Subcutaneous adipose tissue (tissue), 4 donors: ENCODE measurements around the gene TPST2. TPM values are rescaled to one million over a fixed set of nuclear protein-coding genes. Genes with fewer than 3 reads are reported as not detected.

Experiments
- total RNA-seq, 4 donors: library from RNA; depleted of rRNA; stranded (reverse); fragments of >200 nt; gene quantifications; one replicate each; pipeline ENCODE4 v1.1.0, GENCODE V29; 2016
- TF ChIP-seq, protein P1 (sequence below): fragments of 450-650 bp; IDR thresholded peaks from one replicate; pipeline ENCODE4 v1.5.1; 2016; ENCODE audit warnings: low read depth, mild to moderate bottlenecking, control low read depth, antibody characterized with exemption, moderate library complexity

The TPST2 gene
- total RNA-seq, 4 donors from 2014 or later: 39.1 to 74.6 (median 48.3) TPM

DNA sequence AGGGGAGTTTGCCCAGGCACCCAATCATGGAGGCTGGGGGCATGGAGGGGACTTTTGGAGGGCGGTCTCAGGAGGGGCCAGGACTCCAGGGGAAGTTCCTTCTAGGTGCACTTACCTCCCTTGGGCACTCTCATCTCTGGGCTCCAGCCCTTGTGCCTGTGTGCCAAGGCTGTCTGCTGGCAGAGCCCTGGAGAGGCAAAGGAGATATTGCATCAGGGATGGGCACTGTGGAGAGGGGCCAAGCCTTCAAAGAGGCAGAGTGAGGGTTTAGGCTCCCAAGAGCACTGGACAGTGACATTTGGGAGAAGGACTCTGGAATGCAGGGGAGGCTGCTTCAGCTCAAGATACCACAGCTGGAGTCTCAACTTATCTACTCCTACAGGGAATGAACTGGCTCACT lies 45.4 kb downstream of the TPST2 start:
- TF ChIP-seq, protein P1, sequence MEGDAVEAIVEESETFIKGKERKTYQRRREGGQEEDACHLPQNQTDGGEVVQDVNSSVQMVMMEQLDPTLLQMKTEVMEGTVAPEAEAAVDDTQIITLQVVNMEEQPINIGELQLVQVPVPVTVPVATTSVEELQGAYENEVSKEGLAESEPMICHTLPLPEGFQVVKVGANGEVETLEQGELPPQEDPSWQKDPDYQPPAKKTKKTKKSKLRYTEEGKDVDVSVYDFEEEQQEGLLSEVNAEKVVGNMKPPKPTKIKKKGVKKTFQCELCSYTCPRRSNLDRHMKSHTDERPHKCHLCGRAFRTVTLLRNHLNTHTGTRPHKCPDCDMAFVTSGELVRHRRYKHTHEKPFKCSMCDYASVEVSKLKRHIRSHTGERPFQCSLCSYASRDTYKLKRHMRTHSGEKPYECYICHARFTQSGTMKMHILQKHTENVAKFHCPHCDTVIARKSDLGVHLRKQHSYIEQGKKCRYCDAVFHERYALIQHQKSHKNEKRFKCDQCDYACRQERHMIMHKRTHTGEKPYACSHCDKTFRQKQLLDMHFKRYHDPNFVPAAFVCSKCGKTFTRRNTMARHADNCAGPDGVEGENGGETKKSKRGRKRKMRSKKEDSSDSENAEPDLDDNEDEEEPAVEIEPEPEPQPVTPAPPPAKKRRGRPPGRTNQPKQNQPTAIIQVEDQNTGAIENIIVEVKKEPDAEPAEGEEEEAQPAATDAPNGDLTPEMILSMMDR: no peak

DNA sequence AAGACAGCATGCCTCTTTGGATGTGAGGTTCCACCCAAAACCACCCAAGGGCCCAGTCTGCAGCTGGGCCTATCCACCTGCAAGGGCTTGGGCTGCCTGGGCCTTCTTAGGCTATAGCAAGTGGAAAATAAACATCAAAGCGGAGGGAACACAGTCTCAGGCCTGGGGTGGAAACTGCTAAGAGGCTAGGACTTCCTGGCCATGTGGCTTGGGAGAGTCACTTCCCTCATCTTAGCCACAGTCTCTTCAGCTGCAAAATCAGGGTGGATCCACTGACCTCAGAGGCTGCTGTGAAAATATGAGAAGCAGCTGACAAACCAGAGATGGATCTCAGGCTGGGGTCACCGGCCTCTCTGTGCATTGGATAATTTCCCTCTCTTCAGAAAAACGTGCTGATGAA lies 47.1 kb downstream of the TPST2 start:
- TF ChIP-seq, protein P1: no peak

DNA sequence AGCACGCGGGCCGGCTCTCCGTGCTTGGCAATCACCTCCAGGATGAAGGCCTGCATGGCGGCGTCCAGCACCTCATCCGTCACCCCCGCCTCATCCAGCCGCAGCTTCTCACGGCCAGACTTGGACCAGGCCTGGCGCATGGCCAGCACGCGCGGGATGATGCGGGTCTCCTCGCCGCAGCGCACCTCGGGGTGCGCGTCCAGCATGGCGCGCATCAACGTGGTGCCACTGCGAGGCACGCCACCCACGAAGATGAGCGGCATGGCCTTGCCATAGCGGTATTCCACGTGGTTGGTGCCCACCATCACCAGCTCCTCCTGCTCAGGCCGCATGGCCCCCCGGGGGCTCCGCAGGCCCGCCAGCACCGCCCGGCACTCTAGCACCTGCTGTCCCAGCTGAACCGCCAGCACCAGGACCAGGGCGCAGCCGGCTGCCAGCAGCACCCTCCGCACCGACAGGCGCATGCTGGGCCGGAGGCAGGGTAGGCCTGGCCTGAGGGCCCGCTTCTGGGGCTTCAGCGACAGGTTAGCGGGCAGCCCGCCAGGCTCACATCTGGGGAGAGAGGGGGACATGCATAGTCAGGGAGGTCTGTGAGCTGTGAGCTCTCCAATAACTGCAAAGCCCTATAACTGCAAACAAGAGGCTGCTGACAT lies 48.6 kb downstream of the TPST2 start:
- TF ChIP-seq, protein P1: no peak

DNA sequence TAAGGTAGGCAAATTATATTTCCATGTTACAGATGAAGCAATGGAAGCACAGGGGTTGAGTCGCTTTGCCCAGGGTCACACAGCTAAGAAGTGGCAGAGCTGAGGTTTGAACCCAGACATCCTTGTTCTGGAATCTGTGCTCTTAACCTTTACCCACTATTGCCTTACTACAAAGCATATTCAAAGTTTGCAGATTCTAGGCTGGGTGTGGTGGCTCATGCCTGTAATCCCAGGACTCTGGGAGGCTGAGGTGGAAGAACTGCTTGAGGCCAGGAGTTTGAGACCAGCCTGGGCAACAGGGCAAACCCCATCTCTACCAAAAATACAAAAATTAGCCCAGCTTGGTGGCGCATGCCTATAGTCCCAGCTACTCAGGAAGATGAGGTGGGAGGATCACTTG lies 49.8 kb downstream of the TPST2 start:
- TF ChIP-seq, protein P1: no peak

DNA sequence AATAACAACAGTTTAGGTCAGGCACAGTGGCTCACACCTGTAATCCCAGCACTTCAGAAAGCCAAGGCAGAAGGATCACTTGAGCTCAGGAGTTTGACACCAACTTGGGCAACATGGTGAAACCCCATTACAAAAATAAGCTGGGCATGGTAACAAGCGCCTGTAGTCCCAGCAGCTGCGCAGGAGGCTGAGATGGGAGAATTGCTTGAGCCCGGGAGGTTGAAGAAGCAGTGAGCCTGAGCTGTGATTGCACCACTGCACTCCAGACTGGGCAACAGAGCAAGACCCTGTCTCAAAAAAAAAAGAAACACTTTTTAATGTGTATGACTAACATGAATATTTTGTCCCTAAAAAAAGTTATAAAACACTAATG lies 53.2 kb downstream of the TPST2 start:
- TF ChIP-seq, protein P1: no peak

DNA sequence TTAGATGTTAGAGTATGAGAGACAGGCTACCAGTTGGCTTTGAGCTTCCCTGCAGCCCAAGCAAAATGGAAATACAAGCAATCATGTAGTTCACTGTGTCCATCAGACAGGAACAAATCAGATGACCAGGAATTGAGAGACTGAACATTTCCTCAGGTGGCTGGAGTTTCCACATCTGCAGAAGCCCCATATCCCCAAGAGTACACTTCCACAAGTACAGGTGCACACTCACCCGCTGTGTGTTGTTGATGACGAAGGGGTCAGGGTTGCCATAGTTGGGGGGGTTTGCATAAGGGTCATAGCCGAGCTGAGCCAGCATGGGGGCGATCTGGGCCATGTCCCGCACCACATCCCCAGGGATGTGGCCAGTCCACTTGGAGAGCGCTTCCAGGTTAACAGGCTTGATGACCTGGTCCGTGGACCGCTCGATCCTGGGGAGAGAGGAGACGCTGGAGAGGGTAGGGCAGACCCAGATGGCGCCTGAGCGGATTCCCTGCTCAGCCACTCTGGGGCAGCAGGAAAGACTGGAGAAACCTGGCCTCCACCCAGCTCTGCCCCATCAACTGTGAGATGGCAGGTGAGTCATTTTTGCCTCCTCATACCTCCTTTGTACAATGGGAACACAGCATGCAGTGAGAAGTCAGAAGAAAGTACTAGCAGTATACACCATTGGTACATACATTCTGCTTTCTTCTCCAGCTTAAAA lies 53.7 kb downstream of the TPST2 start:
- TF ChIP-seq, protein P1: no peak

DNA sequence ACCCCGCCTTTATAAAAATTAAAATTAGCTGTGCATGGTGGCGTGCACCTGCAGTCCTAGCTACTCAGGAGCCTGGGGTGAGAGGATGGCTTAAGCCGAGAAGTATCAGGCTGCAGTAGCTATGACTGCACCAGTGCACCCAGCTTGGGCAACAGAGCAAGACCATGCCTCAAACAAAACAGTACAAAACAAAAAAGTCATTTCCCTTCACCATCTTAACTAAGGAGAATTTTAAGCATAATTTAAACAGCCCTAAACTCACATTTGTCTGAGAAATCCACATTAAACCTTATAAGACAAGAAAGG lies 54.4 kb downstream of the TPST2 start:
- TF ChIP-seq, protein P1: no peak
